Activated CD8-positive, alpha-beta memory T cell treated with anti-CD3 and anti-CD28 coated beads for 36 hours (primary cell): Measurements from ENCODE around the gene MRNIP. TPM values are rescaled to one million over a fixed set of nuclear protein-coding genes. Genes with fewer than 3 reads are reported as not detected.
"Not testable (repeated sequence)": the region's sequence is repeated elsewhere in the genome, so short reads cannot be mapped to it uniquely, and the experiment has no call there.

Experiments used
- CTCF ChIA-PET: fragments of 350-600 bp; sonication (Branson Sonifier 250); formaldehyde crosslinking; loops from one replicate; lab custom pipeline; 2021; ENCODE audit warnings: antibody characterized with exemption; lab: Charles Lee
- POLR2A ChIA-PET: fragments of 350-600 bp; sonication (Branson Sonifier 250); formaldehyde crosslinking; loops from one replicate; lab custom pipeline; 2021; ENCODE audit warnings: antibody characterized with exemption; lab: Charles Lee
- total RNA-seq, 2 experiments: library from RNA; stranded (reverse); gene quantifications; one replicate each; pipeline ENCODE4 v1.2.3, GENCODE V29; 2021

Gene MRNIP
- total RNA-seq, 2 experiments from 2014 or later = 17.7 to 21.2 TPM

- POLR2A ChIA-PET = interaction anchor here (0.6 to 1.7 kb wide), 3 partner anchors 10 to 30 kb away, joined by 4 to 6 read pairs (median 4); partner anchors contain the start of gene SQSTM1
- CTCF ChIA-PET = interaction anchor here (1.3 to 5.3 kb wide), 2 partner anchors 31 to 62 kb away, joined by 3 to 23 read pairs; no protein-coding TSS in a partner anchor
Measured at GRCh38 chr5:179794171-179794570, 64.4 kb downstream of the MRNIP start.

- POLR2A ChIA-PET = interaction anchor here (0.6 to 1.7 kb wide), 3 partner anchors 10 to 29 kb away, joined by 3 to 6 read pairs (median 4); partner anchors contain the start of gene SQSTM1
Measured at GRCh38 chr5:179793468-179794139, 65.0 kb downstream of the MRNIP start, which contains the start of gene LTC4S. TSS of gene LTC4S (plus strand) at chr5:179793986. CDS start at chr5:179794081, 95 bp downstream.

GRCh38 chr5:179792612-179793467 lies 65.8 kb downstream of the MRNIP start:
- ChIA-PET CTCF (interaction anchor here (1.3 to 1.6 kb wide), 2 partner anchors 9 to 64 kb away, joined by 3 to 7 read pairs; no protein-coding TSS in a partner anchor), POLR2A (interaction anchor here (0.8 kb wide), 1 partner anchor 28 kb away, joined by 3 read pairs; the partner anchor contains the start of gene SQSTM1)

More at GRCh38 chr5:179793468-179794139, 65.0 kb downstream of the MRNIP start, which contains the start of gene LTC4S:
- CTCF ChIA-PET = interaction anchor here (1.3 to 5.3 kb wide), 2 partner anchors 30 to 63 kb away, joined by 3 to 23 read pairs; no protein-coding TSS in a partner anchor

GRCh38 chr5:179791881-179792611 lies 66.6 kb downstream of the MRNIP start:
- ChIA-PET POLR2A (no interaction called here), CTCF (interaction anchor here (0.8 to 1.6 kb wide), 2 partner anchors 10 to 29 kb away, joined by 3 to 7 read pairs; no protein-coding TSS in a partner anchor)

- CTCF ChIA-PET = interaction anchor here (1.3 kb wide), 1 partner anchor 26 kb away, joined by 4 read pairs; no protein-coding TSS in a partner anchor
- POLR2A ChIA-PET = not testable (repeated sequence)
Measured at GRCh38 chr5:179789278-179789677, 69.3 kb downstream of the MRNIP start.

- POLR2A ChIA-PET = no interaction called here
Measured at GRCh38 chr5:179788193-179788854, 70.3 kb downstream of the MRNIP start.

More at GRCh38 chr5:179788193-179788854, 70.3 kb downstream of the MRNIP start:
- CTCF ChIA-PET = no interaction called here

Other genes starting within 250 kb of the MRNIP start
- gene HNRNPH1, start 235.1 kb downstream of the MRNIP start, total RNA-seq = 100 to 1,000 TPM; 902 to 926 TPM
- gene CBY3, start 177.8 kb downstream of the MRNIP start, total RNA-seq = under 1 TPM; 0.55 to 0.96 TPM
- gene CANX, start 159.8 kb downstream of the MRNIP start, total RNA-seq = 100 to 1,000 TPM; 559 to 632 TPM
- gene MAML1, start 126.0 kb downstream of the MRNIP start, total RNA-seq = 10 to 100 TPM; 28.6 to 29.5 TPM
- under 1 TPM; 0.55 to 0.65 TPM for gene LTC4S, start 64.8 kb downstream of the MRNIP start, total RNA-seq
- 10 to 100 TPM; 94.7 to 99.9 TPM for gene MGAT4B, start 52.0 kb downstream of the MRNIP start, total RNA-seq
- 100 to 1,000 TPM; 132 to 135 TPM for gene SQSTM1, start 37.9 kb downstream of the MRNIP start, total RNA-seq
- 10 to 100 TPM; 94.2 to 98.1 TPM for gene TBC1D9B, start 49.1 kb upstream of the MRNIP start, total RNA-seq
- 10 to 100 TPM; 15.3 to 15.7 TPM for gene RNF130, start 212.9 kb upstream of the MRNIP start, total RNA-seq